AG10803 (cell line): ENCODE results near the gene EXOC4.
"Not testable (repeated sequence)": the region's sequence is repeated elsewhere in the genome, so short reads cannot be mapped to it uniquely, and the experiment has no call there.

Experiments
- DNase-seq: peaks from one replicate; pipeline ENCODE4 v3.0.0; 2010; ENCODE audit warnings: low read depth
- H3K4me3 ChIP-seq: 2 replicates; pipeline ENCODE4 v1.5.1; 2011; ENCODE audit warnings: mild to moderate bottlenecking, low read length, control low read depth
- TF ChIP-seq, protein P1 (sequence below): conservative IDR thresholded peaks from 2 replicates; pipeline ENCODE4 v1.5.1; 2011; ENCODE audit warnings: mild to moderate bottlenecking, low read length, control low read depth, inconsistent platforms

Gene EXOC4

DNA sequence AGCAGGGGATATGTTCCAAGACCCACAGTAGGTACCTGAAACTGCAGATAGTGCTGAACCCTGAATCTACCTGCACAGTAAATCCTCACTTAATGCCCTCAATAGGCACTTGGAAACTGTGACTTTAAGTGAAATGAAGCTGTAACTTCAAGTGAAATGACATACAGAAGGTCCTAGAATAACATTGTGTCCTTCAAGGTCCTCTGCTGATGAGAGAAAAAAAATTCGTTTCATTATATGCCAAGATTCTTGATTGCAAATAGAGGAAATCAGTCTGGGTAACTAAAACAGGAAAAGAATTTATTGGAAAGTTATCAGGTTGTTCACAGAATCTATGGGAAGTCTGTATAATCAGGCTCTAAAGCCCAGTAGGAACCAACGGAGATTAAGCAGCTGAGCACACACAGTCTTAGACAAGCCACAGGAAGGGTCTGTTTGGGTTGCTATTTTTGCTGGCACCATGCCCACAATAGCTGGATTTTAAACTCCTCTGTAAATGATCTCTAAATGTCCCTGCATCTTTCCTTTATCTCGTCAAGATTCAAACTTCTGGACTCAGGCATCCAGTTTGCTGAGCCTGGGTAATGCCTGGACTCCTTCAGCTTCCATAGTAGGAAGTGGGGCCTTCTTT is 57.5 kb downstream of the EXOC4 start:
- no peak overlapping the region for H3K4me3 ChIP-seq
- TF ChIP-seq, protein P1, sequence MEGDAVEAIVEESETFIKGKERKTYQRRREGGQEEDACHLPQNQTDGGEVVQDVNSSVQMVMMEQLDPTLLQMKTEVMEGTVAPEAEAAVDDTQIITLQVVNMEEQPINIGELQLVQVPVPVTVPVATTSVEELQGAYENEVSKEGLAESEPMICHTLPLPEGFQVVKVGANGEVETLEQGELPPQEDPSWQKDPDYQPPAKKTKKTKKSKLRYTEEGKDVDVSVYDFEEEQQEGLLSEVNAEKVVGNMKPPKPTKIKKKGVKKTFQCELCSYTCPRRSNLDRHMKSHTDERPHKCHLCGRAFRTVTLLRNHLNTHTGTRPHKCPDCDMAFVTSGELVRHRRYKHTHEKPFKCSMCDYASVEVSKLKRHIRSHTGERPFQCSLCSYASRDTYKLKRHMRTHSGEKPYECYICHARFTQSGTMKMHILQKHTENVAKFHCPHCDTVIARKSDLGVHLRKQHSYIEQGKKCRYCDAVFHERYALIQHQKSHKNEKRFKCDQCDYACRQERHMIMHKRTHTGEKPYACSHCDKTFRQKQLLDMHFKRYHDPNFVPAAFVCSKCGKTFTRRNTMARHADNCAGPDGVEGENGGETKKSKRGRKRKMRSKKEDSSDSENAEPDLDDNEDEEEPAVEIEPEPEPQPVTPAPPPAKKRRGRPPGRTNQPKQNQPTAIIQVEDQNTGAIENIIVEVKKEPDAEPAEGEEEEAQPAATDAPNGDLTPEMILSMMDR: no peak
- DNase-seq: no peak

DNA sequence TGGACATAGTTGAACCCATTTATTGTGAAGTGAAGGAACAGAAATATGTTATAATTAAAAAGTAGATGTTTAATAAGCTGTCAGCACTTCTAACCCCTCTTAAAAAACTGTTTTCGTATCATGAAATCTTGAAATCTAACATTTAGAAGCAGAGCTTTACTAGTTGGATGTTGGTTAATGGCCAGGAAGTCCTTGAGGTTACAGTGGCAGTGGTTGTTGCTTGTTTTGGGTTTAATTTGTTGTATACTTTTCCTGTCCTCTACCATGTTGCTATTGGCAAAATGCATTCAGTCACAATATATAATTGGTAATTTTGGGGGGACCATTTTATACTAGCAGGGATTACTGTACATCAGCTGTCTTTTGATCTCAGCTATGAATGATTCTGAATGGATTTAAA is 60.7 kb downstream of the EXOC4 start:
- DNase-seq: no peak
- no peak overlapping the region for H3K4me3 ChIP-seq
- TF ChIP-seq, protein P1: no peak

DNA sequence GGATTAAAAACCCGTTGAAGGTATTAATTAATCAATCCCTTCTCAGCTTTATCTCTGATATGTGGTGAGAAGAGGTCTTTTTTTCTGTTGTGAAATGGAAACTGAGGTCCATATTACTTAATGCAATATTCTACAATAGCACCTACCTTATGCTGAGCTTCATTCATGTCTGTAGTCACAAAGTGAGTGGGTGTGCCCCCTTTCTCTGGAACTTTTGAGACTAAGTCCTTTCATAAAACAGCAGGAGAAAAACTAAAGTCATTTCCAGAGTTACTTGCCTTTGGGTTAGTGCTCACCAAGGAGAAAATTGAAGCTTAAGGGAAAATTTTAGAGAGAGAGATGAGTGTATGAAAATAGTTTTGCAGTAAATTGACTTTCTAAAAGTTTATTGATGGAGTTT is 61.2 kb downstream of the EXOC4 start:
- no peak for DNase-seq
- TF ChIP-seq, protein P1: no peak
- H3K4me3 ChIP-seq: no peak overlapping the region

DNA sequence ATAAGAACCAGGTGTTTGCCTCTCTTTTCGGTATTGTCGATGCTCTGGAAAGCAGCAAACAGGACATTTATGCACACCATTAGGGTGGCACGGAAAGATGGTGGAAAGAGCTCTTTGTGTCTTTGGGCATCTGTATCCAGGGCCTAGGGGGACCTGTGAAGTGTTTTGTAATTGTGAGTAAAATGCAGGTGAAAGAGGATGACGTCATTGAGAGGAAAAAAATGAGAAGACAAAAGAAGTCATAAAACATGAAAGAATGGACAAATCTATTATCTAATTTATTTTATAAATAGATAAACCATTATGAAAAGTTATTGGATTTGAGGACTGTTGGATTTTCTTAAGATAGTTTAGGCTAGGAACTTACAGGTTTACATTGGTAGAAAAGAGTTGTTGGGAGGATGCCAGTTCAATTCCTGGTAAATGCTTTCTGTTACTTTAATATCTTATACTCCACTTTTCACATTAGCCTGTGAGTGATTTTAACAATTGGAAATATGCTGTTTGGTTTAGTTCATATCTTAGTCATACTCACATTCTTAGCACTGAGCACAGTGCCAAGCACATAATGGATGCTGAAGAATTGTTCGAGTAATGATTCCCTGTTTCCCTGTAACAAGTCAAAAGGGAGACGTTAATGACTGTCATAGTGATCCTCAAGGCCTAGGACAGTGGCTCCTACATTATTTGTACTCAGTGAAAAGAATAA is 62.6 kb downstream of the EXOC4 start:
- no peak overlapping the region for H3K4me3 ChIP-seq
- DNase-seq: peak; percentile 70
- TF ChIP-seq, protein P1: no peak

DNA sequence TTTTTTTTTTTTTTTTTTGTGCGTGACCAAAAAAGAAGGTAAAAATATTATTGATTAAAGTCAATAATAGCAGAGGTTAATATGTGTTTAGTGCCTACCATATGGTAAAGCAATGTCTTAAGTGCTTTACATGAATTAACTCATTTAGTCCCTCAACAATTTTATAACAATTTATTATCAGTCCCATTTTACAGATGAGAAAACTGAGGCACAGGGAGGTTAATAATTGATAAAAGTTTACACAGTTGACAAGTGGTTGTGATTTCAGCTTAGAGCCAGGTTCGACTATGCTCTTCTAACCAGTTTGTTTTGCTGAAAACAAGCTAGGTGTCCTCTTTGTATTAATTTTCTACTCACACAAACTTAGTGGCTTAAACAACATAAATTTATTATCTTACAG is 67.0 kb downstream of the EXOC4 start:
- H3K4me3 ChIP-seq: no peak overlapping the region
- TF ChIP-seq, protein P1: no peak
- DNase-seq: no peak

DNA sequence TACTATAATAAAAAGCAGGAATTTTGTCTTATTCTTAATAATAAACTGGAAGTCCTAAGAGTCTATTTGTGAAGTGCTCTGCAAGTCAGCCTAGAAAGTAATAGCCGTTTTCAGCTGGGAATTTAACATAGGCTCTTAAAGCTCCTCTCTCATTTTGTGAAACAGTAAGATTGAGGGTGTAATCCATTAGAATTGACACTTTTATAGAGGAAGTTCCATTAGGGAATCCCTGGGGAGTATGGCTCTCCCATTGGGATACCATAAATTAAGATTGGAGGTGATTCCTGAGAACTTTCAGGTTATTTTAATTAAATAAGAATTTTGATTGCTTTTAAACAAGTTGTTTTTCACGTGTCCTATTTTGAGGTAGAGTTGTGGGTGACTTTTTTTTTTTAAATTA is 68.0 kb downstream of the EXOC4 start:
- TF ChIP-seq, protein P1: no peak
- DNase-seq: no peak
- H3K4me3 ChIP-seq: no peak overlapping the region

DNA sequence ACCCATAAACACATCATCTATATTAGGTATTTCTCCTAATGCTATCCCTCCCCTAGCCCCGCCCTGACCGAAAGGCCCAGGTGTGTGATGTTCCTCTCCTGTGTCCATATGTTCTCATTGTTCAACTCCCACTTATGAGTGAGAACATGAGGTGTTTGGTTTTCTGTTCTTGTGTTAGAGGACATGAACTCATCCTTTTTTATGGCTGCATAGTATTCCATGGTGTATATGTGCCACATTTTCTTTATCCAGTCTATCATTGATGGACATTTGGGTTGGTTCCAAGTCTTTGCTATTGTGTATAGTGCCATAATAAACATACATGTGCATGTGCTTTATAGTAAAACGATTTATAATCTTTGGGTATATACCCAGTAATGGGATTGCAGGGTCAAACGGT is 68.5 kb downstream of the EXOC4 start:
- H3K4me3 ChIP-seq, DNase-seq: not testable (repeated sequence)

DNA sequence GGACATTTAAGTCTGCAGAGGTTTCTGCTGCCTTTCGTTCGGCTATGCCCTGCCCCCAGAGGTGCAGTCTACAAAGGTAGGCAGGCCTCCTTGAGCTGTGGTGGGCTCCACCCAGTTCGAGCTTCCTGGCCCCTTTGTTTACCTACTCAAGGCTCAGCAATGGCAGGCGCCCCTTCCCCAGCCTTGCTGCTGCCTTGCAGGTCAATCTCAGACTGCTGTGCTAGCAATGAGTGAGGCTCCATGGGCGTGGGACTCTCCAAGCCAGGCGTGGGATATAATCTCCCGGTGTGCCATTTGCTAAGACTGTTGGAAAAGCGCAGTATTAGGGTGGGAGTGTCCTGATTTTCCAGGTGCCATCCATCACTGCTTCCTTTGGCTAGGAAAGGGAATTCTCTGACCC is 73.9 kb downstream of the EXOC4 start:
- DNase-seq, H3K4me3 ChIP-seq: not testable (repeated sequence)

DNA sequence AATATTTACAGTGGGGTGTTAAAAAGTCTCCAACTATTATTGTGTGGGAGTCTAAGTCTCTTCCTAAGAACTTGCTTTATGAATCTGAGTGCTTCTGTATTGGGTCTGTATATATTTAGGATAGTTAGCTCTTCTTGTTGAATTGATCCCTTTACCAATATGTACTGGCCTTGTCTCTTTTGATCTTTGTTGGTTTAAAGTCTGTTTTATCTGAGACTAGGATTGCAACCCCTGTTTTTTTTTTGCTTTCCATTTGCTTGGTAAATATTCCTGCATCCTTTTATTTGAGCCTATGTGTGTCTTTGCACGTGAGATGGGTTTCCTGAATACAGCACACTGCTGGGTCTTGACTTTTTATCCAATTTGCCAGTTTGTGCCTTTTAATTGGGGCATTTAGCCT is 75.1 kb downstream of the EXOC4 start:
- H3K4me3 ChIP-seq: not testable (repeated sequence)

More for the DNA sequence above, 75.1 kb downstream of the EXOC4 start:
- DNase-seq: not testable (repeated sequence)
